Measurements from ENCODE around the gene BACE2. TPM values are rescaled to one million over a fixed set of nuclear protein-coding genes. Genes with fewer than 3 reads are reported as not detected.
"Not testable (repeated sequence)": the region's sequence is repeated elsewhere in the genome, so short reads cannot be mapped to it uniquely, and the experiment has no call there.

BACE2 gene
- polyA plus RNA-seq, 1 donor, result 28.0 TPM

DNA sequence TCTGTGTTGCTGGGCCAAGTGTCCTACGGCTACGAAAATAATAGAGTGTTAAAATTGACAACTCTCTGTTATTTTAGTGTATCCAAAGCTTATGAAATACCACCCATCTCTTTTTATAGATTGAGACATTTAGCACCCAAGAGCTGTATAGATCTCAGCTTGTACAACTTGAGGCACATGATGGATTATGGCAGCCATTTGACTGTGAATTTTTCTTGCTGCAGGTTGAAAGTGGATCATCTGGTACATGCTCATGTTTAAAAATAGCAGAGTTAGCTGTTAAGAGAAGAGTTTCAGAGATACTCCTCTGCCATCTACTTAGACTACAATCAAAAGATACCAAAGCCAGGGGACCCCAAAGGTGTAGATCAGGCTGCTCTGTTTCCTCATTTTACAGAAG is 99.4 kb downstream of the BACE2 start:
- no peak for DNase-seq

DNA sequence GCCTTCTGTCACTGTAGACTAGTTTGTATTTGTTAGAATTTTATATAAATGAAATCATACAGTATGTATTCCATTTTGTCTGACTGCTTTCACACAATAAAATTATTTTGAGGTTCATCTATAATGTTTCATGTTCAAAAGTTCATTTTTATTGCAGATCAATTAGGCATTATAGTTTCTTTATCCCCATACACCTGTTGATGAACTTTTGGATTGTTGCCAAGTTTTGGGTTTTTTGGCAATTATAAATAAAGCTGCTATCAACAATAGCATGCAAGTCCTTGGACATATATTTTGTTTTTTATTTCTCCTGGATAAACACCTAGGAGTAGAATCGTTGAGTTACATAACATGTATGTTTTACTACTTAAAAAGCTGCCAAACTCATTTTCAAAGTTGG is 101.6 kb downstream of the BACE2 start:
- DNase-seq, result no peak

DNA sequence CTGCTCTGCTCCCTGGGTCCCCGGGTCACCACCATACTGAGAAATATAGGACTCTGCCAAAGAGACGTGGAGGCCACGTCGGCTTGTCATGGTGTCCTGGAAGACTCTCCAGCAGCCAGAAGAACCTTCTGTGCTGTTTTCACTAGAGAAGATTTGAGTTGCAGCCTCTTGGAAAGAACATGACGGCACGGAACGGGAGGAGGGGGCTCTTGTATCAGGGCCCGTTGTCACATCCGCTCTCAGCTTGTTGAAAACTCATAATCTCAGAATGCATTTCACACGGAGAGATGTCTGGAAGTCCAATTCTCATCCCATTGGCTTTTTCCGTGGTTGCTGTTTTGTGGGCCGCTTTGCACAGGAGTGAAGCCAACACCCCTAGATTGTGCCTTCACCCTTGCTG is 109.2 kb downstream of the BACE2 start:
- DNase-seq, result no peak

DNA sequence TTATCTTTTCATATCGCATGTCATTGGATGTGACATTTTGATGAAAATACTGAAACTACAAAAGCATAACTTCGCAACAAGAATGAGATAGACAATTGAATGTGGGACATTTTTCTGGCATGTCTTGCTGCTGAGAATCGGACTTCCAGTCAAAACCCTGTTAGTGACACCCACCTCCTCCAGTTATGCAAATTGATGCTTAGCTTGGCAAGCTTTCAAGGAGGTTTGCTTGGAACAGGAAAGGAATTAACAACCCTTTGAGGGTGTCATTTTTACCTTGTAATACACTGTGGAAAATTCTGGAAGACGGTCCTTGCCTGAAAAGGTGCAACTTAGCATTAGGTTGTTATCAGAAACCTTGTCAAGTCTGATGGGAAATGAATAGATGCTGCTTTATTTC is 109.9 kb downstream of the BACE2 start:
- no peak for DNase-seq

GRCh38 chr21:41280115-41280919 is 112.4 kb downstream of the BACE2 start:
- no peak for DNase-seq

- no peak for DNase-seq
Measured at GRCh38 chr21:41282412-41282811, 114.5 kb downstream of the BACE2 start.

DNA sequence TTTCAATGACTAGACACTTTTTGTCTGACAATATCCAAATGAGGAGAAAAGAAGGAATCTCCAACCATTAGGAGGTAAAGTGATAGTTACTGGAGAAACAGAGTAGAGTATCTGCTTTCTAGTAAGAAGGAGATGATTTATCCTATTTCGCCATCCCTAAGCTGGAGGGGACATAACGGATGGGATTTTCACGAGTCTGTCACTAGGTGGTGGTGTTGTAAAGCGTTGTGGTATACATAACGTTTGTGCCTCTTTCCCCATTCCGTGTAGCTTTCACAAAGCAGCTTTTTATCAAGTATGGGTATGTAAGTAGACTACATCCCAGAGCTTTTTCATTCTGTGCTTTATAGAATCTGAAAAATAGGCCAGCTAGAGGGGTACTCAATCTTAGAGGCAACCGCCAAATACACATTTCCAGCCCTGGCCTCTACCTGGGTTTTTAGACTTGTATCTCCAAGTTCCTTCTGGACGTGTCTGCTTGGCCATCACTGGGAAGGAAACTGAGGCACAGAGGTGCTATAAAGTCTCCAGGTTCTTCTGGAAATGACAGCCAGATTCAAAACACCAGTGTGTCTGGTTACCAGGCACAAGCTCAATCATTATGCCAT is 115.4 kb downstream of the BACE2 start:
- DNase-seq, result peak; percentile 83

DNA sequence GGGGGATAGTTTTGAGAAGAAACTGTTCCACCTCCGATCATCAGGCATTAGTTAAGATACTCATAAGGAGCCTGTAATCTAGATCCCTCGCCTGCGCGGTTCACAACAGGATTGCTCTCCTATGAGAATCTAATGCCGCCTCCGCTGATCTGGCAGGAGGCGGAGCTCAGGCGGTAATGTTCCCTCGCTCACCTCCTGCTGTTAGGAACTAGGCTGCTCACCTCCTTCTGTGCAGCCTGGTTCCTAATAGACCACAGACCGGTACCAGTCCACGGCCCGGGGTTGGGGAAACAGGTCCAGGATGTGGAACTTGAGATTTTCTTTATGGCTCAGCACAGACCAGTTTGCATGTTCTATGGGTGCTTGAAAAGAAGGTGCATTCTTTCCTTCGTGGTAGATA is 121.5 kb downstream of the BACE2 start:
- DNase-seq, result no peak

GRCh38 chr21:41290106-41290799 is 122.3 kb downstream of the BACE2 start:
- no peak for DNase-seq

GRCh38 chr21:41294548-41295231 is 126.7 kb downstream of the BACE2 start:
- DNase-seq, result no peak

DNA sequence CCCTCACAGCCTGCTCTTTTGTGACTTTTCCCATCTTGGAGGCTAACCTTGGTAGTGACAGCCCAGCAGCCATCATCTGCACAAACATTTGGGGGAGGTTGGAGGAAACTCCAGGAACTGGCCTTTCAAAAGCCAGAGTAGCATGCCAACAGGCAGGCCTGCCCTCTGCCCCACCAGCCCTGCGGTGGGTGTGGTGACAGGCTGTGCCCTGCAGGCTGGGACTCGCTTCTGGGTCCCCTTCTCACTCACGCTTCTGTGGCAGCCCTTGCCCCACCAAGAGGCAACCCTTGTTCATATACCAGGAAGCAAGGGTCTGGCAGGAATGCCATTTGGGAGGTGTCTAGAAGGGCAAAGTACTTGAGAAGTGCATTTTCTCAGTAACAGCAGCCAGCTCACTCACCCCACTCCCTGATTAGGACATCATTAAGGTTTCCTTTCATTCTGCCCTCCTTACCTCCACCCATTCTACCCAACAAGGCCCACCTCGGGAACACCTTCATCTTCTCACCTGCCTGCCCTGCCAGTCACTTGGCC is 127.8 kb downstream of the BACE2 start:
- DNase-seq, result no peak

GRCh38 chr21:41302976-41303375 is 135.0 kb downstream of the BACE2 start:
- no peak for DNase-seq

DNA sequence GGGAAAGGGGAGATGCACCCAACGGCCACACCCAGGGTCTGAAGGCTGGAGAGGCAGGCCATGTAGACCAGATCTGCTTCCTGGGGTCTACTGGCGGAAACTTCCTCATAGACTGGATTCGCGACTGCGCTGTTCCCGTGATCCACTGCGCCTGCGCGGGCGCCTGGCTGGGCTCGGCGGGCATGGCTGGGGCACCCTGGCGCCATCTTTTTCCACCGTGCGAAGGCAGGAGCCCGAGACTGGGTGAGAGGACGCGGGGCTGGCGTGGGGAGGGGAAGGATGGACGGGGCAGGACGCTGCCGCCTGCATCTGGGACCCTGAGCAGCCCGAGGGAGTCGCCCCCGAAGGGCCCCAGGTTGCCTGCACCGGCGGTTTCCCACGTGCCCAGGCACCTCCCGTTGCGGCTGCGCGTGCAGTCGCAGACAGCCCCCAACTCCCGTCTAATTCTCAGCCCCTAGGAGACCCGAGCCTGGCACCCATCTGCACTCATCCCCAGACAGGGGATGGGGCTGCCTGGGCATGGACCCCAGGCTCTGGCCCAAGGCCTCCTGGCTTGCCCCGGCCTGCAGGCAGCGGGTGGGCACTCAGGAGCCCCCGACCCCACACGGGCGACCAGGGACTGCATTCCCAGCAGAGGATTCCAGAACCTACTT is 136.2 kb downstream of the BACE2 start:
- no peak for DNase-seq

DNA sequence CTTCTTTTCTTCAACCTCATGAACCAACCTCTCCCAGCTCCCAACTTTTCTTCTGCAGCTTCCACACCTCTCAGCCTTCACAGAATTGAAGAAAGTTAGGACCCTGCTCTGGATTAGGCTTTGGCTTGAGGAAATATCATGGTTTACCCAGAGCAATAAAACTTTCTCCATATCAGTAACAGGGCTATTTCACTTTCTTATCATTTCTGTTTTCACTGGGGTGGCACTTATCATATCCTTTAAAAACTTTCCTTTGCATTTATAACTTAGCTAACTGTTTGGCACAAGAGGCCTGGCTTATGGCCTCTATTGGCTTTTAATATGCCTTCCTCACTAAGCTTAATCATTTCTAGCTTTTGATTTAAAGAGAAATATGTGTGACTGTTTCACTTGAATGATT is 139.3 kb downstream of the BACE2 start:
- DNase-seq, result no peak

- DNase-seq, result not testable (repeated sequence)
Measured at GRCh38 chr21:41313285-41314164, 145.6 kb downstream of the BACE2 start.

- no peak for DNase-seq
Measured at GRCh38 chr21:41315726-41316125, 147.8 kb downstream of the BACE2 start.

GRCh38 chr21:41316200-41317062 is 148.5 kb downstream of the BACE2 start, which contains the start of gene FAM3B:
Gene FAM3B, plus strand, starts transcription at chr21:41316801. Its CDS starts 79 bp downstream, at chr21:41316880.
- peak; percentile 27 for DNase-seq

- DNase-seq, result no peak
Measured at GRCh38 chr21:41317063-41317392, 149.1 kb downstream of the BACE2 start.

GRCh38 chr21:41317458-41317857 is 149.5 kb downstream of the BACE2 start:
- DNase-seq, result no peak

DNA sequence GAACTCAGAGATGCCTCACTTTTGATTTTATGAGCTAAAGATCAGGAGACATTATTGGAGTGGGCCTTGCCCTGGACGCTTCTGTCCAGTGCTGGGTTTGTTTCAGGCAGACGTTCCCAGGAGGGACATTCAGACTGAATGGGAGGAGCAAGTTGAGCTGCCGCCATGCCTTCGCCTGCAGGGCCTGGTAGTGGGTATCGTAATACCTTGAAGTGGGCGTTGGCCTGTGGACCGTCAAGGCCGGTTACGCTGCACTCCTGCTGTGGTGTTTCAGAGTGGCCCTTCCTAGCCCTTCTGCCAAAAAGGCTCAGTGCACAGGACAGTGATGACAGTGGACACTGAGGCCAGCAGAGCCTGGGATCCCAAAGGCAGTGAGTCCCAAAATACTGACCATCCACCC is 150.3 kb downstream of the BACE2 start:
- no peak for DNase-seq

Measured in left kidney (tissue), 2 donors.